WTC11 (cell line): Measurements from ENCODE around the gene UCHL3. TPM values are rescaled to one million over a fixed set of nuclear protein-coding genes. Genes with fewer than 3 reads are reported as not detected.
A peak's percentile ranks its signal among the peaks of the same experiment; 100 is the strongest.

ENCODE experiments used
- ATAC-seq: fragments of 200-7000 bp; cut with Tn5 transposase; 2 replicates; pipeline ENCODE4 v1.10.0; 2021; ENCODE audit warnings: mild to moderate bottlenecking, moderate library complexity
- CTCF ChIA-PET: fragments of 300-600 bp; sonication (Branson Sonifier 250); formaldehyde crosslinking; loops from one replicate; lab custom pipeline; 2021; ENCODE audit warnings: antibody characterized with exemption; lab: Charles Lee
- POLR2A ChIA-PET: fragments of 350-600 bp; sonication (Branson Sonifier 250); formaldehyde crosslinking; loops from one replicate; lab custom pipeline; 2021; ENCODE audit warnings: antibody characterized with exemption; lab: Charles Lee
- DNase-seq: peaks from one replicate; pipeline ENCODE4 v3.0.0; 2021; ENCODE audit warnings: low spot score
- H3K27ac Mint-ChIP-seq: 2 replicates; pipeline ENCODE4 v1.8.0; 2021; ENCODE audit warnings: mixed read lengths
- H3K27me3 Mint-ChIP-seq: 2 replicates; pipeline ENCODE4 v1.8.0; 2021; ENCODE audit warnings: low read depth, mild to moderate bottlenecking, moderate library complexity, mixed read lengths
- H3K36me3 Mint-ChIP-seq: 2 replicates; pipeline ENCODE4 v1.8.0; 2021; ENCODE audit warnings: mixed read lengths
- H3K4me1 Mint-ChIP-seq: 2 replicates; pipeline ENCODE4 v1.8.0; 2022; ENCODE audit warnings: mixed read lengths
- H3K4me3 Mint-ChIP-seq: 2 replicates; pipeline ENCODE4 v1.8.0; 2021; ENCODE audit warnings: mild to moderate bottlenecking, moderate library complexity, mixed read lengths
- H3K9me3 Mint-ChIP-seq: 2 replicates; pipeline ENCODE4 v1.8.0; 2021; ENCODE audit warnings: mixed read lengths
- CBFB ChIP-seq: sonication (generic); formaldehyde crosslinking; IDR thresholded peaks from 2 replicates; pipeline ENCODE4 v1.8.1; 2022; ENCODE audit warnings: mild to moderate bottlenecking, low read depth, missing genetic modification reagents
- IRF2 ChIP-seq: sonication (generic); formaldehyde crosslinking; IDR thresholded peaks from 2 replicates; pipeline ENCODE4 v1.8.0; 2022; ENCODE audit warnings: low read depth, missing genetic modification reagents, borderline replicate concordance
- JUN ChIP-seq: sonication (generic); formaldehyde crosslinking; IDR thresholded peaks from 2 replicates; pipeline ENCODE4 v1.8.0; 2023; ENCODE audit warnings: mild to moderate bottlenecking, missing genetic modification reagents
- NR1H2 ChIP-seq: sonication (generic); formaldehyde crosslinking; IDR thresholded peaks from 2 replicates; pipeline ENCODE4 v1.9.0; 2021; ENCODE audit warnings: mild to moderate bottlenecking, moderate library complexity, missing genetic modification reagents
- NR3C1 ChIP-seq: sonication (generic); formaldehyde crosslinking; conservative IDR thresholded peaks from 2 replicates; pipeline ENCODE4 v1.8.1; 2023; ENCODE audit warnings: low read depth, mild to moderate bottlenecking, missing genetic modification reagents
- PRRX2 ChIP-seq: fragments of 250-450 bp; sonication (Bioruptor Pico); IDR thresholded peaks from 2 replicates; pipeline ENCODE4 v1.8.0; 2021; ENCODE audit warnings: mild to moderate bottlenecking
- ZBTB21 ChIP-seq: sonication (generic); formaldehyde crosslinking; IDR thresholded peaks from 2 replicates; pipeline ENCODE4 v1.8.1; 2023; ENCODE audit warnings: mild to moderate bottlenecking, missing genetic modification reagents, borderline replicate concordance
- ZNF232 ChIP-seq: sonication (generic); formaldehyde crosslinking; IDR thresholded peaks from 2 replicates; pipeline ENCODE4 v1.8.0; 2022; ENCODE audit warnings: mild to moderate bottlenecking, missing genetic modification reagents
- ZNF317 ChIP-seq: sonication (generic); formaldehyde crosslinking; IDR thresholded peaks from 2 replicates; pipeline ENCODE4 v1.8.1; 2023; ENCODE audit warnings: low read depth, mild to moderate bottlenecking, moderate library complexity, missing genetic modification reagents, borderline replicate concordance
- ZNF416 ChIP-seq: fragments of 250-450 bp; sonication (Bioruptor Pico); IDR thresholded peaks from 2 replicates; pipeline ENCODE4 v1.9.0; 2021; ENCODE audit warnings: mild to moderate bottlenecking, inconsistent platforms
- ZNF423 ChIP-seq: fragments of 250-450 bp; sonication (Bioruptor Pico); IDR thresholded peaks from 2 replicates; pipeline ENCODE4 v2.1.2; 2022; ENCODE audit warnings: mild to moderate bottlenecking, moderate library complexity
- ZNF671 ChIP-seq: fragments of 250-450 bp; sonication (Bioruptor Pico); IDR thresholded peaks from 2 replicates; pipeline ENCODE4 v1.8.0; 2021; ENCODE audit warnings: mild to moderate bottlenecking
- total RNA-seq: library from RNA; stranded (reverse); gene quantifications from 3 replicates; pipeline ENCODE4 v1.2.3, GENCODE V29; 2021
- TF ChIP-seq, protein P1 (sequence below): sonication (generic); formaldehyde crosslinking; IDR thresholded peaks from 2 replicates; pipeline ENCODE4 v1.8.1; 2023; ENCODE audit warnings: mild to moderate bottlenecking, missing genetic modification reagents
- TF ChIP-seq, protein P2 (sequence below): sonication (generic); formaldehyde crosslinking; IDR thresholded peaks from 2 replicates; pipeline ENCODE4 v1.8.1; 2023; ENCODE audit warnings: mild to moderate bottlenecking, missing genetic modification reagents
- TF ChIP-seq, protein P3 (sequence below): sonication (generic); formaldehyde crosslinking; IDR thresholded peaks from 2 replicates; pipeline ENCODE4 v1.8.1; 2023; ENCODE audit warnings: mild to moderate bottlenecking, missing genetic modification reagents, moderate library complexity
- TF ChIP-seq, protein P4 (sequence below): sonication (generic); formaldehyde crosslinking; IDR thresholded peaks from 2 replicates; pipeline ENCODE4 v1.8.0; 2022; ENCODE audit warnings: mild to moderate bottlenecking, missing genetic modification reagents
- TF ChIP-seq, protein P5 (sequence below): sonication (generic); formaldehyde crosslinking; IDR thresholded peaks from 2 replicates; pipeline ENCODE4 v1.8.1; 2023; ENCODE audit warnings: mild to moderate bottlenecking, missing genetic modification reagents, moderate library complexity
- TF ChIP-seq, protein P6 (sequence below): sonication (generic); formaldehyde crosslinking; IDR thresholded peaks from 2 replicates; pipeline ENCODE4 v1.8.0; 2023; ENCODE audit warnings: missing genetic modification reagents
- TF ChIP-seq, protein P7 (sequence below): sonication (generic); formaldehyde crosslinking; IDR thresholded peaks from 2 replicates; pipeline ENCODE4 v1.8.0; 2022; ENCODE audit warnings: mild to moderate bottlenecking, missing genetic modification reagents
- TF ChIP-seq, protein P8 (sequence below): sonication (generic); formaldehyde crosslinking; conservative IDR thresholded peaks from 2 replicates; pipeline ENCODE4 v1.8.1; 2022; ENCODE audit warnings: mild to moderate bottlenecking, missing genetic modification reagents

UCHL3 gene
- total RNA-seq, 1 experiment from 2014 or later = 46.9 TPM

DNA sequence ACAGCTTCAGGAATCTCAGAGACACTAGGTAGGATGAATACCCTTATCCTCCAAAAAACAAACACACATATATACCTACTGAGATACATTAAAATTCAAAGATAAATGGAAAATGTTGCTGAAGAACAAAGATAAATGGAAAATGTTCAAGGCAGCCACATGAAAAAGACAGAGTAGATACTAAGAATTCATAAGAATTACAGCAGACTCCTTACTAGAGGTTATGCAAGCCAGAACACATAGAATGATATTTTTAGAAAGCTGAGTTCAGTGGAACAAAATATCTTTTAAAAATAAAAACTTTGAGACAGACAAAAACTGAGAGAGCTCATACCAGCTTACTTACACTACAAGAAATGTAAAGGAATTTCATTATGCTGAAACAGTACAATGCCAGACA lies 35.6 kb downstream of the UCHL3 start:
- Mint-ChIP-seq H3K27me3 (no peaks in the 10 kb centered on the region), H3K9me3 (peaks cover 23% of the 10 kb centered on the region), H3K36me3 (peaks cover 29% of the 10 kb centered on the region), H3K27ac (no peak overlapping the region), H3K4me1 (peaks cover 20% of the 10 kb centered on the region), H3K4me3 (no peak overlapping the region)
- ATAC-seq (no peak), DNase-seq (no peak)
- ChIA-PET CTCF (no interaction called here), POLR2A (no interaction called here)
- TF ChIP-seq ZNF317 (CRISPR knock-in tag) = peak; percentile 87
- TF ChIP-seq ZNF232 (CRISPR knock-in tag) = no peak

DNA sequence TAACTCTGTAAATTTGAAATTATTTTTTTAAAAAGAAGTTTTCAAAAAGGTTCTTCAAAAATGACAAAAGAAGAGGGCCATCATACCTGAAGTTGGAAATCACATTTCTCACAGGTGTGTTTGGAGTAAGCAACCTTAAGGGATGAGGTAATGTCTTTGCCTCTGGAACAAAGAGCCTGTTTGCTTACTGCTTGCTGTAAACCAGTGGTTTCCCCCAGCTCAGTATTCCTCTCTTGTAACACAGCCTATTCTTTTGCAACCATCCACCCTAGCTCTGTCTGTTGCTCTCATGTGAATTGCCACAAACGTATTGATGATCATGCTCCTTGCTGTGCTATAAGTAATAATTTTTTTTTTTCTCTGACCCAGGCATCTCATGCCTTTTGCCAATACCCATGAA lies 38.1 kb downstream of the UCHL3 start:
- DNase-seq (no peak), ATAC-seq (peak; percentile 100)
- Mint-ChIP-seq H3K27ac (0 out of 2 replicates have a peak overlapping the region, but pooled peaks have one; percentile 43), H3K27me3 (no peaks in the 10 kb centered on the region), H3K36me3 (peaks cover 24% of the 10 kb centered on the region), H3K9me3 (peaks cover 23% of the 10 kb centered on the region), H3K4me1 (peaks cover 20% of the 10 kb centered on the region), H3K4me3 (no peak overlapping the region)
- TF ChIP-seq, protein P1, sequence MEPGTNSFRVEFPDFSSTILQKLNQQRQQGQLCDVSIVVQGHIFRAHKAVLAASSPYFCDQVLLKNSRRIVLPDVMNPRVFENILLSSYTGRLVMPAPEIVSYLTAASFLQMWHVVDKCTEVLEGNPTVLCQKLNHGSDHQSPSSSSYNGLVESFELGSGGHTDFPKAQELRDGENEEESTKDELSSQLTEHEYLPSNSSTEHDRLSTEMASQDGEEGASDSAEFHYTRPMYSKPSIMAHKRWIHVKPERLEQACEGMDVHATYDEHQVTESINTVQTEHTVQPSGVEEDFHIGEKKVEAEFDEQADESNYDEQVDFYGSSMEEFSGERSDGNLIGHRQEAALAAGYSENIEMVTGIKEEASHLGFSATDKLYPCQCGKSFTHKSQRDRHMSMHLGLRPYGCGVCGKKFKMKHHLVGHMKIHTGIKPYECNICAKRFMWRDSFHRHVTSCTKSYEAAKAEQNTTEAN (CRISPR knock-in tag) = no peak
- TF ChIP-seq, protein P2, sequence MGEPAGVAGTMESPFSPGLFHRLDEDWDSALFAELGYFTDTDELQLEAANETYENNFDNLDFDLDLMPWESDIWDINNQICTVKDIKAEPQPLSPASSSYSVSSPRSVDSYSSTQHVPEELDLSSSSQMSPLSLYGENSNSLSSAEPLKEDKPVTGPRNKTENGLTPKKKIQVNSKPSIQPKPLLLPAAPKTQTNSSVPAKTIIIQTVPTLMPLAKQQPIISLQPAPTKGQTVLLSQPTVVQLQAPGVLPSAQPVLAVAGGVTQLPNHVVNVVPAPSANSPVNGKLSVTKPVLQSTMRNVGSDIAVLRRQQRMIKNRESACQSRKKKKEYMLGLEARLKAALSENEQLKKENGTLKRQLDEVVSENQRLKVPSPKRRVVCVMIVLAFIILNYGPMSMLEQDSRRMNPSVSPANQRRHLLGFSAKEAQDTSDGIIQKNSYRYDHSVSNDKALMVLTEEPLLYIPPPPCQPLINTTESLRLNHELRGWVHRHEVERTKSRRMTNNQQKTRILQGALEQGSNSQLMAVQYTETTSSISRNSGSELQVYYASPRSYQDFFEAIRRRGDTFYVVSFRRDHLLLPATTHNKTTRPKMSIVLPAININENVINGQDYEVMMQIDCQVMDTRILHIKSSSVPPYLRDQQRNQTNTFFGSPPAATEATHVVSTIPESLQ (CRISPR knock-in tag) = no peak
- no peak for TF ChIP-seq ZNF671
- TF ChIP-seq, protein P3, sequence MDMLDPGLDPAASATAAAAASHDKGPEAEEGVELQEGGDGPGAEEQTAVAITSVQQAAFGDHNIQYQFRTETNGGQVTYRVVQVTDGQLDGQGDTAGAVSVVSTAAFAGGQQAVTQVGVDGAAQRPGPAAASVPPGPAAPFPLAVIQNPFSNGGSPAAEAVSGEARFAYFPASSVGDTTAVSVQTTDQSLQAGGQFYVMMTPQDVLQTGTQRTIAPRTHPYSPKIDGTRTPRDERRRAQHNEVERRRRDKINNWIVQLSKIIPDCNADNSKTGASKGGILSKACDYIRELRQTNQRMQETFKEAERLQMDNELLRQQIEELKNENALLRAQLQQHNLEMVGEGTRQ (CRISPR knock-in tag) = no peak
- TF ChIP-seq JUN (CRISPR knock-in tag) = no peak
- no peak for TF ChIP-seq PRRX2
- TF ChIP-seq ZNF416 = no peak
- TF ChIP-seq, protein P4, sequence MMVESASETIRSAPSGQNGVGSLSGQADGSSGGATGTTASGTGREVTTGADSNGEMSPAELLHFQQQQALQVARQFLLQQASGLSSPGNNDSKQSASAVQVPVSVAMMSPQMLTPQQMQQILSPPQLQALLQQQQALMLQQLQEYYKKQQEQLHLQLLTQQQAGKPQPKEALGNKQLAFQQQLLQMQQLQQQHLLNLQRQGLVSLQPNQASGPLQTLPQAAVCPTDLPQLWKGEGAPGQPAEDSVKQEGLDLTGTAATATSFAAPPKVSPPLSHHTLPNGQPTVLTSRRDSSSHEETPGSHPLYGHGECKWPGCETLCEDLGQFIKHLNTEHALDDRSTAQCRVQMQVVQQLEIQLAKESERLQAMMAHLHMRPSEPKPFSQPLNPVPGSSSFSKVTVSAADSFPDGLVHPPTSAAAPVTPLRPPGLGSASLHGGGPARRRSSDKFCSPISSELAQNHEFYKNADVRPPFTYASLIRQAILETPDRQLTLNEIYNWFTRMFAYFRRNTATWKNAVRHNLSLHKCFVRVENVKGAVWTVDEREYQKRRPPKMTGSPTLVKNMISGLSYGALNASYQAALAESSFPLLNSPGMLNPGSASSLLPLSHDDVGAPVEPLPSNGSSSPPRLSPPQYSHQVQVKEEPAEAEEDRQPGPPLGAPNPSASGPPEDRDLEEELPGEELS (CRISPR knock-in tag) = no peak
- no peak for TF ChIP-seq ZNF423 (CRISPR knock-in tag)
- TF ChIP-seq ZNF232 (CRISPR knock-in tag) = no peak
- no peak for TF ChIP-seq ZBTB21
- TF ChIP-seq, protein P5, sequence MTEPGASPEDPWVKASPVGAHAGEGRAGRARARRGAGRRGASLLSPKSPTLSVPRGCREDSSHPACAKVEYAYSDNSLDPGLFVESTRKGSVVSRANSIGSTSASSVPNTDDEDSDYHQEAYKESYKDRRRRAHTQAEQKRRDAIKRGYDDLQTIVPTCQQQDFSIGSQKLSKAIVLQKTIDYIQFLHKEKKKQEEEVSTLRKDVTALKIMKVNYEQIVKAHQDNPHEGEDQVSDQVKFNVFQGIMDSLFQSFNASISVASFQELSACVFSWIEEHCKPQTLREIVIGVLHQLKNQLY (CRISPR knock-in tag) = no peak
- no peak for TF ChIP-seq ZNF317 (CRISPR knock-in tag)
- CTCF ChIA-PET = no interaction called here
- POLR2A ChIA-PET = no interaction called here

DNA sequence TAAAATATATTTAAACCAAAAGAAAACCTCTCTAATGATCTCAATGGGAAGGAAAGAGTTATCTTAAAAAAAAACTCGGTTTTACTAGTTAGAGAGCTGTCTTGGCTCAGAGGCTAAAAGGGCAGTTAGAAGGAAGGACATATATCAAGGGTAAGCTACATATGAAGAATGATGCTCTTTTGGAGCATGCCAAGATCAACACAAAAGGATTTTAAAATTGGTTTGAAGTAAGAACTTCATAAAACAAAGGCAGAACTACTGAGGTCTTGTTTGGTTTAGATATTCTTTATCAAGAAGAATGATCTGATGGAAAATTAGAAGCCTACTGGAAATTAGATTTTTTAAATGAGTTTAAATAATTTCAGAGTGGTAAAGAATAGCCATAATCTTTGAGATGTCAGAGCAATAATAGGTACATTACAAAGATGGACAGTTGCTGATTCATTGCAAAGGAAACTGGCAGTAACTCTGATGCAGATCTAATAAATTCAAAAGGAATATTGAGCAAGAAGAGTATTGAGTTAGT lies 47.1 kb downstream of the UCHL3 start:
- no peak overlapping the region for H3K27ac Mint-ChIP-seq
- H3K4me3 Mint-ChIP-seq = no peak overlapping the region
- DNase-seq = no peak
- peaks cover 8% of the 10 kb centered on the region; the same call in 1 of the 2 replicates for H3K9me3 Mint-ChIP-seq
- ATAC-seq = no peak
- POLR2A ChIA-PET = no interaction called here
- peaks cover 17% of the 10 kb centered on the region for H3K4me1 Mint-ChIP-seq
- no peaks in the 10 kb centered on the region for H3K27me3 Mint-ChIP-seq
- H3K36me3 Mint-ChIP-seq = peaks cover 12% of the 10 kb centered on the region
- CTCF ChIA-PET = no interaction called here
- TF ChIP-seq ZNF671 = no peak
- TF ChIP-seq, protein P6, sequence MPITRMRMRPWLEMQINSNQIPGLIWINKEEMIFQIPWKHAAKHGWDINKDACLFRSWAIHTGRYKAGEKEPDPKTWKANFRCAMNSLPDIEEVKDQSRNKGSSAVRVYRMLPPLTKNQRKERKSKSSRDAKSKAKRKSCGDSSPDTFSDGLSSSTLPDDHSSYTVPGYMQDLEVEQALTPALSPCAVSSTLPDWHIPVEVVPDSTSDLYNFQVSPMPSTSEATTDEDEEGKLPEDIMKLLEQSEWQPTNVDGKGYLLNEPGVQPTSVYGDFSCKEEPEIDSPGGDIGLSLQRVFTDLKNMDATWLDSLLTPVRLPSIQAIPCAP = no peak
- TF ChIP-seq NR3C1 (CRISPR knock-in tag) = no peak
- TF ChIP-seq, protein P7, sequence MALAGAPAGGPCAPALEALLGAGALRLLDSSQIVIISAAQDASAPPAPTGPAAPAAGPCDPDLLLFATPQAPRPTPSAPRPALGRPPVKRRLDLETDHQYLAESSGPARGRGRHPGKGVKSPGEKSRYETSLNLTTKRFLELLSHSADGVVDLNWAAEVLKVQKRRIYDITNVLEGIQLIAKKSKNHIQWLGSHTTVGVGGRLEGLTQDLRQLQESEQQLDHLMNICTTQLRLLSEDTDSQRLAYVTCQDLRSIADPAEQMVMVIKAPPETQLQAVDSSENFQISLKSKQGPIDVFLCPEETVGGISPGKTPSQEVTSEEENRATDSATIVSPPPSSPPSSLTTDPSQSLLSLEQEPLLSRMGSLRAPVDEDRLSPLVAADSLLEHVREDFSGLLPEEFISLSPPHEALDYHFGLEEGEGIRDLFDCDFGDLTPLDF (CRISPR knock-in tag) = no peak
- no peak for TF ChIP-seq JUN (CRISPR knock-in tag)
- TF ChIP-seq ZNF232 (CRISPR knock-in tag) = no peak
- no peak for TF ChIP-seq NR1H2 (CRISPR knock-in tag)
- no peak for TF ChIP-seq ZNF317 (CRISPR knock-in tag)
- no peak for TF ChIP-seq CBFB (CRISPR knock-in tag)
- TF ChIP-seq IRF2 = no peak
- TF ChIP-seq, protein P8, sequence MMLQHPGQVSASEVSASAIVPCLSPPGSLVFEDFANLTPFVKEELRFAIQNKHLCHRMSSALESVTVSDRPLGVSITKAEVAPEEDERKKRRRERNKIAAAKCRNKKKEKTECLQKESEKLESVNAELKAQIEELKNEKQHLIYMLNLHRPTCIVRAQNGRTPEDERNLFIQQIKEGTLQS (CRISPR knock-in tag) = no peak
